Kidney (tissue), 14 donors: ENCODE results near the gene CTNND2. TPM values are rescaled to one million over a fixed set of nuclear protein-coding genes. Genes with fewer than 3 reads are reported as not detected.

Source experiments
- DNase-seq, 5 donors: peaks; one replicate each; pipeline ENCODE4 v3.0.0-alpha.2; 2013 to 2020
- FAIRE-seq: peaks from 2 replicates; lab custom pipeline; 2012; peaks lifted over from hg19 to GRCh38; lab: Jason Lieb, UNC
- H3K27ac ChIP-seq, 2 donors: one replicate each; pipeline ENCODE4 v1.7.0; 2013; ENCODE audit warnings: low read depth in 2 of 2, low read length in 2 of 2, inconsistent platforms in 1 of 2
- H3K27me3 ChIP-seq: one replicate; pipeline ENCODE4 v1.7.1; 2013; ENCODE audit warnings: low read length, inconsistent platforms; ENCODE audit not compliant: control insufficient read depth, insufficient read depth
- H3K36me3 ChIP-seq, 3 donors: one replicate each; pipeline versions ENCODE4 v1.7.0 to v1.7.1; 2013; ENCODE audit warnings: low read length in 3 of 3, control low read depth in 1 of 3, inconsistent platforms in 1 of 3; ENCODE audit not compliant: insufficient read depth in 3 of 3, control insufficient read depth in 2 of 3
- H3K4me1 ChIP-seq, 3 donors: one replicate each; pipeline versions ENCODE4 v1.7.0 to v1.7.1; 2013; ENCODE audit warnings: low read length in 3 of 3, inconsistent platforms in 1 of 3, low read depth in 1 of 3; ENCODE audit not compliant: control insufficient read depth in 2 of 3, insufficient read depth in 2 of 3
- H3K4me3 ChIP-seq, 3 donors: one replicate each; pipeline versions ENCODE4 v1.7.0 to v1.8.1; 2013; ENCODE audit warnings: low read length in 3 of 3, control low read depth in 1 of 3, inconsistent platforms in 1 of 3
- H3K9ac ChIP-seq, 3 donors: one replicate each; pipeline versions ENCODE4 v1.7.0 to v1.7.1; 2013; ENCODE audit warnings: low read length in 3 of 3, control low read depth in 1 of 3, inconsistent platforms in 1 of 3
- H3K9me3 ChIP-seq, 3 donors: one replicate each; pipeline versions ENCODE4 v1.7.0 to v1.7.1; 2013; ENCODE audit warnings: low read length in 3 of 3, control low read depth in 1 of 3, inconsistent platforms in 1 of 3; ENCODE audit not compliant: control insufficient read depth in 2 of 3, insufficient read depth in 1 of 3
- CTCF ChIP-seq: IDR thresholded peaks from 3 replicates; pipeline ENCODE4 v1.5.1; 2012; ENCODE audit warnings: mild to moderate bottlenecking, moderate library complexity, borderline replicate concordance; ENCODE audit not compliant: insufficient read depth; ENCODE audit errors: extremely low read depth
- intact Hi-C: fragments of 100-400 bp; cut with DNase I; formaldehyde crosslinking; loops from one replicate; pipeline ENCODE4 v1.11.1; 2022
- polyA plus RNA-seq: library from polyadenylated mRNA; stranded (reverse); fragments of 350-450 nt; fragmentation: Illumina TruSeq; extraction: RNeasy Lipid Tissue Mini Kit (QIAGEN cat#74804); gene quantifications from one replicate; pipeline ENCODE4 v1.2.3, GENCODE V29; 2014; ENCODE audit warnings: low read depth, low replicate concordance; ENCODE audit not compliant: insufficient read depth
- total RNA-seq: library from RNA; stranded (reverse); fragmentation: NEBNext Ultra II Directional; extraction: Animal tissue kit (Norgen Biotek cat#: 25700); gene quantifications from one replicate; pipeline ENCODE4 v1.2.1, GENCODE V29; 2021
- donor health status: control.
- donor health status: control.
- donor health status: control.
- donor health status: control.
- donor health status: control.
- donor health status: DM: yes; HTN: yes; CAD: no.
- donor health status: Normal renal cell carcinoma (clear cell type).

The CTNND2 gene
- total and polyA plus RNA-seq, 2 donors from 2014 or later, result 0.15 to 0.79 TPM

GRCh38 chr5:11483630-11484029 is 420.6 kb downstream of the CTNND2 start:
- H3K27me3 ChIP-seq, result no peaks in the 10 kb centered on the region
- H3K4me1 ChIP-seq, result no peaks in the 10 kb centered on the region
- H3K36me3 ChIP-seq, result no peaks in the 10 kb centered on the region
- H3K9me3 ChIP-seq, result no peaks in the 10 kb centered on the region
- DNase-seq (no peak), FAIRE-seq (no peak)
- no peak for TF ChIP-seq CTCF
- no peak overlapping the region for H3K27ac ChIP-seq
- H3K9ac ChIP-seq, result no peak overlapping the region
- intact Hi-C loops, result loop anchor here (10.0 kb wide), 1 partner anchor 219 kb away; no protein-coding TSS in a partner anchor
- no peak overlapping the region for H3K4me3 ChIP-seq

- Histone ChIP-seq H3K9ac (no peak overlapping the region), H3K9me3 (no peaks in the 10 kb centered on the region), H3K4me3 (no peak overlapping the region), H3K27ac (no peak overlapping the region), H3K36me3 (no peaks in the 10 kb centered on the region), H3K4me1 (no peaks in the 10 kb centered on the region), H3K27me3 (no peaks in the 10 kb centered on the region)
- intact Hi-C loops, result loop anchor here (10.0 kb wide), 1 partner anchor 217 kb away; no protein-coding TSS in a partner anchor
- DNase-seq (no peak), FAIRE-seq (no peak)
- TF ChIP-seq CTCF, result no peak
These were observed 422.2 kb downstream of the CTNND2 start for GRCh38 chr5:11482011-11482410.

- DNase-seq, result no peak
- H3K4me1 ChIP-seq, result no peaks in the 10 kb centered on the region
- no peaks in the 10 kb centered on the region for H3K36me3 ChIP-seq
- no peaks in the 10 kb centered on the region for H3K9me3 ChIP-seq
- no peak overlapping the region for H3K27ac ChIP-seq
- intact Hi-C loops, result no loop called here
- no peak for TF ChIP-seq CTCF
- no peaks in the 10 kb centered on the region for H3K27me3 ChIP-seq
- FAIRE-seq, result no peak
- H3K9ac ChIP-seq, result no peak overlapping the region
- no peak overlapping the region for H3K4me3 ChIP-seq
These were observed 426.5 kb downstream of the CTNND2 start for GRCh38 chr5:11477786-11478185.

GRCh38 chr5:11476866-11477265 is 427.4 kb downstream of the CTNND2 start:
- no peak for FAIRE-seq

More at GRCh38 chr5:11476866-11477265, 427.4 kb downstream of the CTNND2 start:
- no peak for TF ChIP-seq CTCF
- Histone ChIP-seq H3K36me3 (no peaks in the 10 kb centered on the region), H3K9ac (no peak overlapping the region), H3K4me3 (no peak overlapping the region), H3K9me3 (no peaks in the 10 kb centered on the region), H3K27ac (no peak overlapping the region), H3K27me3 (no peaks in the 10 kb centered on the region), H3K4me1 (no peaks in the 10 kb centered on the region)
- intact Hi-C loops, result no loop called here
- no peak for DNase-seq
